OCI-LY1 (cell line): Measurements from ENCODE around the gene SAXO1.

Source experiments
- H2AFZ ChIP-seq: fragments of 200-600 bp; sonication (generic), shearing (Covaris generic); 2 replicates; pipeline ENCODE4 v1.6.0; 2014; ENCODE audit warnings: antibody characterized with exemption, mild to moderate bottlenecking, low read length
- H3F3A ChIP-seq: fragments of 200-600 bp; sonication (generic), shearing (Covaris generic); 2 replicates; pipeline ENCODE4 v1.6.0; 2014; ENCODE audit warnings: mild to moderate bottlenecking, antibody characterized with exemption, low read length, moderate library complexity; ENCODE audit not compliant: insufficient read depth
- H3K27ac ChIP-seq: fragments of 200-600 bp; sonication (generic); 2 replicates; pipeline ENCODE4 v1.5.1; 2014; ENCODE audit warnings: low read length, mixed run types, mild to moderate bottlenecking, low read depth; ENCODE audit not compliant: poor library complexity, severe bottlenecking
- H3K27me3 ChIP-seq: fragments of 200-600 bp; sonication (generic); 2 replicates; pipeline ENCODE4 v1.6.0; 2014; ENCODE audit warnings: antibody characterized with exemption, mild to moderate bottlenecking, low read length, moderate library complexity; ENCODE audit not compliant: insufficient read depth
- H3K36me3 ChIP-seq: fragments of 200-600 bp; sonication (generic); 2 replicates; pipeline ENCODE4 v1.6.1; 2014; ENCODE audit warnings: mild to moderate bottlenecking, antibody characterized with exemption, low read length, moderate library complexity, mixed read lengths; ENCODE audit not compliant: insufficient read depth
- H3K4me1 ChIP-seq: fragments of 200-600 bp; sonication (generic); 2 replicates; pipeline ENCODE4 v1.5.1; 2014; ENCODE audit warnings: mild to moderate bottlenecking, low read length, moderate library complexity; ENCODE audit not compliant: insufficient read depth, severe bottlenecking
- H3K4me2 ChIP-seq: fragments of 200-600 bp; sonication (generic), shearing (Covaris generic); 2 replicates; pipeline ENCODE4 v1.6.1; 2014; ENCODE audit warnings: low read length
- H3K4me3 ChIP-seq: fragments of 200-600 bp; sonication (generic); 2 replicates; pipeline ENCODE4 v1.5.1; 2014; ENCODE audit warnings: low read length, low read depth, mild to moderate bottlenecking, mixed read lengths; ENCODE audit not compliant: poor library complexity, severe bottlenecking
- H3K79me2 ChIP-seq: fragments of 200-600 bp; shearing (Covaris generic); 2 replicates; pipeline ENCODE4 v1.6.1; 2016; ENCODE audit warnings: mixed run types, low read length, mixed read lengths; ENCODE audit not compliant: insufficient read depth
- H3K9ac ChIP-seq: fragments of 200-600 bp; sonication (generic), shearing (Covaris generic); 2 replicates; pipeline ENCODE4 v1.6.1; 2014; ENCODE audit warnings: mild to moderate bottlenecking, low read length, mixed read lengths
- H3K9me2 ChIP-seq: fragments of 200-600 bp; sonication (generic), shearing (Covaris generic); 2 replicates; pipeline ENCODE4 v1.6.1; 2014; ENCODE audit warnings: low read depth, mild to moderate bottlenecking, low read length, mixed read lengths
- H3K9me3 ChIP-seq: fragments of 200-600 bp; shearing (Covaris generic); 2 replicates; pipeline ENCODE4 v1.6.1; 2014; ENCODE audit warnings: low read length, mixed read lengths
- H4K20me1 ChIP-seq: fragments of 200-600 bp; sonication (generic), shearing (Covaris generic); 2 replicates; pipeline ENCODE4 v1.6.0; 2016; ENCODE audit warnings: mild to moderate bottlenecking, low read length; ENCODE audit not compliant: insufficient read depth
- CTCF ChIP-seq: fragments of 200-600 bp; sonication (generic), shearing (Covaris generic); IDR thresholded peaks from 2 replicates; pipeline ENCODE4 v1.5.1; 2017; ENCODE audit warnings: mild to moderate bottlenecking, antibody characterized with exemption, low read length, moderate library complexity, mixed read lengths
- EZH2 ChIP-seq: fragments of 200-600 bp; sonication (generic), shearing (Covaris generic); IDR thresholded peaks from 2 replicates; pipeline ENCODE4 v1.8.0; 2017; ENCODE audit warnings: borderline replicate concordance, mixed run types, mild to moderate bottlenecking, antibody characterized with exemption, low read length, moderate library complexity, mixed read lengths

Gene SAXO1

GRCh38 chr9:19027825-19028224, 5.2 kb downstream of the SAXO1 start:
- no peaks in the 10 kb centered on the region for H4K20me1 ChIP-seq
- no peak overlapping the region for H3K4me2 ChIP-seq
- H3K9me2 ChIP-seq, result no peaks in the 10 kb centered on the region
- H3K36me3 ChIP-seq, result no peaks in the 10 kb centered on the region
- H3K4me1 ChIP-seq, result no peaks in the 10 kb centered on the region
- H3K4me3 ChIP-seq, result no peak overlapping the region
- H3K79me2 ChIP-seq, result no peaks in the 10 kb centered on the region
- no peaks in the 10 kb centered on the region for H3F3A ChIP-seq
- TF ChIP-seq CTCF, result no peak
- TF ChIP-seq EZH2, result no peak
- no peak overlapping the region for H2AFZ ChIP-seq
- H3K9ac ChIP-seq, result no peak overlapping the region
- H3K27me3 ChIP-seq, result no peaks in the 10 kb centered on the region
- H3K27ac ChIP-seq, result no peak overlapping the region
- no peaks in the 10 kb centered on the region for H3K9me3 ChIP-seq

- no peak overlapping the region for H3K4me3 ChIP-seq
- H3K79me2 ChIP-seq, result no peaks in the 10 kb centered on the region
- no peaks in the 10 kb centered on the region for H3F3A ChIP-seq
- H3K9ac ChIP-seq, result no peak overlapping the region
- no peaks in the 10 kb centered on the region for H3K4me1 ChIP-seq
- H3K36me3 ChIP-seq, result no peaks in the 10 kb centered on the region
- no peaks in the 10 kb centered on the region for H3K27me3 ChIP-seq
- H3K27ac ChIP-seq, result no peak overlapping the region
- no peak overlapping the region for H2AFZ ChIP-seq
- TF ChIP-seq EZH2, result no peak
- TF ChIP-seq CTCF, result no peak
- no peaks in the 10 kb centered on the region for H3K9me2 ChIP-seq
- no peaks in the 10 kb centered on the region for H4K20me1 ChIP-seq
- no peak overlapping the region for H3K4me2 ChIP-seq
- no peaks in the 10 kb centered on the region for H3K9me3 ChIP-seq
Measured at GRCh38 chr9:19026375-19026774, 6.6 kb downstream of the SAXO1 start.

- no peak overlapping the region for H3K4me2 ChIP-seq
Measured at GRCh38 chr9:19023078-19023477, 9.9 kb downstream of the SAXO1 start.

More at GRCh38 chr9:19023078-19023477, 9.9 kb downstream of the SAXO1 start:
- Histone ChIP-seq H3K27ac (no peak overlapping the region), H3F3A (no peaks in the 10 kb centered on the region), H3K27me3 (0 out of 2 replicates have a peak, but pooled peaks cover 4% of the 10 kb centered on the region), H3K9ac (no peak overlapping the region), H3K9me2 (no peaks in the 10 kb centered on the region), H2AFZ (no peak overlapping the region), H3K79me2 (no peaks in the 10 kb centered on the region), H3K4me1 (no peaks in the 10 kb centered on the region), H3K36me3 (no peaks in the 10 kb centered on the region), H4K20me1 (no peaks in the 10 kb centered on the region), H3K9me3 (no peaks in the 10 kb centered on the region), H3K4me3 (no peak overlapping the region)
- TF ChIP-seq CTCF (no peak), EZH2 (no peak)
